Measurements from ENCODE around the gene NHS.

- TF ChIP-seq ZBTB33 (IDR thresholded peaks at IDR 0.05; ENCODE audit: extremely low read depth, insufficient replicate concordance, low read length) (no peak), CTCF (IDR thresholded peaks at IDR 0.05 in 2 of 3, conservative IDR thresholded peaks at IDR 0.05 in 1 of 3; ENCODE audit: borderline replicate concordance in 1 of 3, insufficient read depth in 1 of 3, low read depth in 2 of 3, low read length in 2 of 3) (no peak), RAD21 (IDR thresholded peaks at IDR 0.05; ENCODE audit: low read depth) (no peak), EZH2phosphoT487 (IDR thresholded peaks at IDR 0.05; ENCODE audit: borderline replicate concordance) (no peak)
Measured at GRCh38 chrX:17465802-17466201, 90.8 kb downstream of the NHS start.
